Measurements from ENCODE around the gene STX8. TPM values are rescaled to one million over a fixed set of nuclear protein-coding genes. Genes with fewer than 3 reads are reported as not detected.

The STX8 gene
- total and polyA plus RNA-seq, 2 donors = 60.5 to 75.8 TPM

- no peaks in the 10 kb centered on the region for H3K4me1 ChIP-seq (ENCODE audit: control insufficient read depth in 2 of 2, insufficient read depth in 2 of 2, low read length in 2 of 2)
- no peak for DNase-seq (ENCODE audit: low read depth in 6 of 9, low spot score in 9 of 9)
- H3K4me3 ChIP-seq (ENCODE audit: low read length in 2 of 2) = no peak overlapping the region
- WGBS = 97% methylated on average over 21 of the region's 21 CpGs
- no peaks in the 10 kb centered on the region for H3K27me3 ChIP-seq (ENCODE audit: control insufficient read depth in 2 of 2, insufficient read depth in 1 of 2, low read length in 1 of 2)
- H3K36me3 ChIP-seq (ENCODE audit: control insufficient read depth in 2 of 2, insufficient read depth in 2 of 2, low read length in 1 of 2) = no peaks in the 10 kb centered on the region
- no peak overlapping the region for H3K27ac ChIP-seq (ENCODE audit: low read depth in 1 of 2, low read length in 1 of 2)
- no peaks in the 10 kb centered on the region for H3K9me3 ChIP-seq (ENCODE audit: control insufficient read depth in 2 of 2, insufficient read depth in 1 of 2, low read length in 1 of 2)
These were observed 244.9 kb downstream of the STX8 start for GRCh38 chr17:9330611-9331271.

- WGBS = 98% methylated on average over 5 of the region's 5 CpGs
- no peaks in the 10 kb centered on the region for H3K9me3 ChIP-seq (ENCODE audit: control insufficient read depth in 2 of 2, insufficient read depth in 1 of 2, low read length in 1 of 2)
- no peak for DNase-seq (ENCODE audit: low read depth in 6 of 9, low spot score in 9 of 9)
- H3K4me1 ChIP-seq (ENCODE audit: control insufficient read depth in 2 of 2, insufficient read depth in 2 of 2, low read length in 2 of 2) = no peaks in the 10 kb centered on the region
- H3K4me3 ChIP-seq (ENCODE audit: low read length in 2 of 2) = no peak overlapping the region
- no peaks in the 10 kb centered on the region for H3K27me3 ChIP-seq (ENCODE audit: control insufficient read depth in 2 of 2, insufficient read depth in 1 of 2, low read length in 1 of 2)
- no peaks in the 10 kb centered on the region for H3K36me3 ChIP-seq (ENCODE audit: control insufficient read depth in 2 of 2, insufficient read depth in 2 of 2, low read length in 1 of 2)
- no peak overlapping the region for H3K27ac ChIP-seq (ENCODE audit: low read depth in 1 of 2, low read length in 1 of 2)
These were observed 245.5 kb downstream of the STX8 start for GRCh38 chr17:9330141-9330540.

- H3K4me3 ChIP-seq (ENCODE audit: low read length in 2 of 2) = no peak overlapping the region
- 96% methylated on average over 9 of the region's 9 CpGs for WGBS
These were observed 246.2 kb downstream of the STX8 start for GRCh38 chr17:9329251-9329921.

GRCh38 chr17:9324864-9325263 lies 250.8 kb downstream of the STX8 start:
- Histone ChIP-seq H3K27me3 (ENCODE audit: control insufficient read depth in 2 of 2, insufficient read depth in 1 of 2, low read length in 1 of 2) (no peaks in the 10 kb centered on the region), H3K36me3 (ENCODE audit: control insufficient read depth in 2 of 2, insufficient read depth in 2 of 2, low read length in 1 of 2) (no peaks in the 10 kb centered on the region), H3K4me3 (ENCODE audit: low read length in 2 of 2) (no peak overlapping the region), H3K27ac (ENCODE audit: low read depth in 1 of 2, low read length in 1 of 2) (no peak overlapping the region), H3K4me1 (ENCODE audit: control insufficient read depth in 2 of 2, insufficient read depth in 2 of 2, low read length in 2 of 2) (no peaks in the 10 kb centered on the region), H3K9me3 (ENCODE audit: control insufficient read depth in 2 of 2, insufficient read depth in 1 of 2, low read length in 1 of 2) (no peaks in the 10 kb centered on the region)
- 99% methylated on average over 4 of the region's 4 CpGs for WGBS
- DNase-seq (ENCODE audit: low read depth in 6 of 9, low spot score in 9 of 9) = no peak

More at GRCh38 chr17:9329251-9329921, 246.2 kb downstream of the STX8 start:
- Histone ChIP-seq H3K27ac (ENCODE audit: low read depth in 1 of 2, low read length in 1 of 2) (no peak overlapping the region), H3K4me1 (ENCODE audit: control insufficient read depth in 2 of 2, insufficient read depth in 2 of 2, low read length in 2 of 2) (no peaks in the 10 kb centered on the region), H3K27me3 (ENCODE audit: control insufficient read depth in 2 of 2, insufficient read depth in 1 of 2, low read length in 1 of 2) (no peaks in the 10 kb centered on the region), H3K36me3 (ENCODE audit: control insufficient read depth in 2 of 2, insufficient read depth in 2 of 2, low read length in 1 of 2) (no peaks in the 10 kb centered on the region), H3K9me3 (ENCODE audit: control insufficient read depth in 2 of 2, insufficient read depth in 1 of 2, low read length in 1 of 2) (no peaks in the 10 kb centered on the region)
- no peak for DNase-seq (ENCODE audit: low read depth in 6 of 9, low spot score in 9 of 9)

- Histone ChIP-seq H3K27ac (ENCODE audit: low read depth in 1 of 2, low read length in 1 of 2) (no peak overlapping the region), H3K9me3 (ENCODE audit: control insufficient read depth in 2 of 2, insufficient read depth in 1 of 2, low read length in 1 of 2) (no peaks in the 10 kb centered on the region), H3K4me1 (ENCODE audit: control insufficient read depth in 2 of 2, insufficient read depth in 2 of 2, low read length in 2 of 2) (no peaks in the 10 kb centered on the region), H3K36me3 (ENCODE audit: control insufficient read depth in 2 of 2, insufficient read depth in 2 of 2, low read length in 1 of 2) (no peaks in the 10 kb centered on the region), H3K27me3 (ENCODE audit: control insufficient read depth in 2 of 2, insufficient read depth in 1 of 2, low read length in 1 of 2) (no peaks in the 10 kb centered on the region), H3K4me3 (ENCODE audit: low read length in 2 of 2) (no peak overlapping the region)
- no peak for DNase-seq (ENCODE audit: low read depth in 6 of 9, low spot score in 9 of 9)
- 82% methylated on average over 2 of the region's 2 CpGs for WGBS
These were observed 253.3 kb downstream of the STX8 start for GRCh38 chr17:9322326-9322725.

GRCh38 chr17:9321890-9322289 lies 253.7 kb downstream of the STX8 start:
- Histone ChIP-seq H3K4me3 (ENCODE audit: low read length in 2 of 2) (no peak overlapping the region), H3K4me1 (ENCODE audit: control insufficient read depth in 2 of 2, insufficient read depth in 2 of 2, low read length in 2 of 2) (no peaks in the 10 kb centered on the region), H3K27ac (ENCODE audit: low read depth in 1 of 2, low read length in 1 of 2) (no peak overlapping the region), H3K27me3 (ENCODE audit: control insufficient read depth in 2 of 2, insufficient read depth in 1 of 2, low read length in 1 of 2) (no peaks in the 10 kb centered on the region), H3K9me3 (ENCODE audit: control insufficient read depth in 2 of 2, insufficient read depth in 1 of 2, low read length in 1 of 2) (no peaks in the 10 kb centered on the region), H3K36me3 (ENCODE audit: control insufficient read depth in 2 of 2, insufficient read depth in 2 of 2, low read length in 1 of 2) (no peaks in the 10 kb centered on the region)
- no peak for DNase-seq (ENCODE audit: low read depth in 6 of 9, low spot score in 9 of 9)
- WGBS = 98% methylated on average over 5 of the region's 5 CpGs

GRCh38 chr17:9315360-9315759 lies 260.3 kb downstream of the STX8 start:
- no peaks in the 10 kb centered on the region for H3K4me1 ChIP-seq (ENCODE audit: control insufficient read depth in 2 of 2, insufficient read depth in 2 of 2, low read length in 2 of 2)
- no peaks in the 10 kb centered on the region for H3K9me3 ChIP-seq (ENCODE audit: control insufficient read depth in 2 of 2, insufficient read depth in 1 of 2, low read length in 1 of 2)
- 97% methylated on average over 5 of the region's 5 CpGs for WGBS
- no peak overlapping the region for H3K4me3 ChIP-seq (ENCODE audit: low read length in 2 of 2)
- H3K27ac ChIP-seq (ENCODE audit: low read depth in 1 of 2, low read length in 1 of 2) = no peak overlapping the region
- no peak for DNase-seq (ENCODE audit: low read depth in 6 of 9, low spot score in 9 of 9)
- H3K36me3 ChIP-seq (ENCODE audit: control insufficient read depth in 2 of 2, insufficient read depth in 2 of 2, low read length in 1 of 2) = no peaks in the 10 kb centered on the region
- H3K27me3 ChIP-seq (ENCODE audit: control insufficient read depth in 2 of 2, insufficient read depth in 1 of 2, low read length in 1 of 2) = no peaks in the 10 kb centered on the region

GRCh38 chr17:9313346-9313745 lies 262.3 kb downstream of the STX8 start:
- Histone ChIP-seq H3K9me3 (ENCODE audit: control insufficient read depth in 2 of 2, insufficient read depth in 1 of 2, low read length in 1 of 2) (no peaks in the 10 kb centered on the region), H3K27me3 (ENCODE audit: control insufficient read depth in 2 of 2, insufficient read depth in 1 of 2, low read length in 1 of 2) (no peaks in the 10 kb centered on the region), H3K4me1 (ENCODE audit: control insufficient read depth in 2 of 2, insufficient read depth in 2 of 2, low read length in 2 of 2) (no peaks in the 10 kb centered on the region), H3K36me3 (ENCODE audit: control insufficient read depth in 2 of 2, insufficient read depth in 2 of 2, low read length in 1 of 2) (no peaks in the 10 kb centered on the region), H3K27ac (ENCODE audit: low read depth in 1 of 2, low read length in 1 of 2) (no peak overlapping the region), H3K4me3 (ENCODE audit: low read length in 2 of 2) (no peak overlapping the region)
- no peak for DNase-seq (ENCODE audit: low read depth in 6 of 9, low spot score in 9 of 9)
- over 99% methylated on average over 4 of the region's 4 CpGs for WGBS

- 96% methylated on average over 6 of the region's 6 CpGs for WGBS
- H3K27ac ChIP-seq (ENCODE audit: low read depth in 1 of 2, low read length in 1 of 2) = no peak overlapping the region
- no peaks in the 10 kb centered on the region for H3K4me1 ChIP-seq (ENCODE audit: control insufficient read depth in 2 of 2, insufficient read depth in 2 of 2, low read length in 2 of 2)
- no peaks in the 10 kb centered on the region for H3K36me3 ChIP-seq (ENCODE audit: control insufficient read depth in 2 of 2, insufficient read depth in 2 of 2, low read length in 1 of 2)
- H3K9me3 ChIP-seq (ENCODE audit: control insufficient read depth in 2 of 2, insufficient read depth in 1 of 2, low read length in 1 of 2) = no peaks in the 10 kb centered on the region
- DNase-seq (ENCODE audit: low read depth in 6 of 9, low spot score in 9 of 9) = no peak
- no peak overlapping the region for H3K4me3 ChIP-seq (ENCODE audit: low read length in 2 of 2)
- no peaks in the 10 kb centered on the region for H3K27me3 ChIP-seq (ENCODE audit: control insufficient read depth in 2 of 2, insufficient read depth in 1 of 2, low read length in 1 of 2)
These were observed 266.4 kb downstream of the STX8 start for GRCh38 chr17:9309216-9309615.

Measured in thymus (tissue), 11 donors.